SU-DHL-6 (cell line): Measurements from ENCODE around the gene TOMM7.

ENCODE experiments used
- CTCF ChIP-seq: fragments of 200-600 bp; sonication (generic); IDR thresholded peaks from one replicate; pipeline ENCODE4 v1.5.1; 2017; ENCODE audit warnings: antibody characterized with exemption, mild to moderate bottlenecking, low read length, moderate library complexity; ENCODE audit not compliant: insufficient read depth, poor library complexity, severe bottlenecking
- EZH2phosphoT487 ChIP-seq: fragments of 200-600 bp; sonication (generic), shearing (Covaris generic); conservative IDR thresholded peaks from 2 replicates; pipeline ENCODE4 v1.6.1; 2018; ENCODE audit warnings: mild to moderate bottlenecking, antibody characterized with exemption, low read length, moderate library complexity, mixed read lengths

GRCh38 chr7:22864301-22864700, 41.7 kb upstream of the TOMM7 start:
- TF ChIP-seq CTCF (no peak), EZH2phosphoT487 (no peak)
